Measurements from ENCODE around the gene BIVM.

Gene BIVM

DNA sequence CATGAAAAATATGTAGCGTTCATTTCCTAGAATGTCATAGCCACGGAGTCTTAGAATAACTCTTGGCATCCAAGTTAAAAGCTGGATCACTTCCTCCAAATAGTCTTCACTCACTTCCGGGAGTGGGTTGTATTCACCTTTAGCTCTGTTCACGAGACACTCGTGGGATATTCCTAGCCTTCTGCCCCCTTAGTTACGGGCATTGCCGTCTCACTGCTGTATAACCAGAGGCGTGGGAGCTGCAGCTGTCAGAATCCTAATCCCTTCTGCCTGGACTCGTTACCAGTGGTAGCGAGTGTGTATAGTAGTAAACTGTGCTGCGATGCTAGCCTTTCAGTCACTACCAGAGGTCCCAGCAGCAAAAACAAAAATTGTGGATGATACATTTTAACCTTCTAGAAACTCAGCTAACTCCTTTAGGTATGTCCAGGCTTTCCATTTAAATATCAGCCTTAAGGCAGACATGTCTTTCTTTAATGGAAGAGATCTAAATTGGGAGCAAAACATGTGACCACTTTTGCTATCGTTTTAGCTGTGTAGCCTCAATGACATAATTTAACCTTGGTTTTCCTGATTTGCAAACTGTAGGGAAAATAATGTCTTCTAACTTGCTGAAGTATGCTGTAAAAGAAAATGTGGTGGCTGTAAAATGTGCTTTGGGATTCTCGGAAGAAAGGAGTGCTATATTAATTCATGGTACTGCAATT is 81.0 kb downstream of the BIVM start:
- no peaks in the 10 kb centered on the region for H3K9me3 Mint-ChIP-seq
- H3K27ac Mint-ChIP-seq, result no peak overlapping the region
- H3K27me3 Mint-ChIP-seq (ENCODE audit: low read depth, poor library complexity), result peaks cover 6% of the 10 kb centered on the region
- no peak overlapping the region for H3K4me3 Mint-ChIP-seq
- H3K4me1 Mint-ChIP-seq, result peaks cover 5% of the 10 kb centered on the region
- peaks cover 25% of the 10 kb centered on the region for H3K36me3 Mint-ChIP-seq (ENCODE audit: low read depth)
- no peak for TF ChIP-seq CTCF (IDR thresholded peaks at IDR 0.05)
- DNase-seq, result no peak

DNA sequence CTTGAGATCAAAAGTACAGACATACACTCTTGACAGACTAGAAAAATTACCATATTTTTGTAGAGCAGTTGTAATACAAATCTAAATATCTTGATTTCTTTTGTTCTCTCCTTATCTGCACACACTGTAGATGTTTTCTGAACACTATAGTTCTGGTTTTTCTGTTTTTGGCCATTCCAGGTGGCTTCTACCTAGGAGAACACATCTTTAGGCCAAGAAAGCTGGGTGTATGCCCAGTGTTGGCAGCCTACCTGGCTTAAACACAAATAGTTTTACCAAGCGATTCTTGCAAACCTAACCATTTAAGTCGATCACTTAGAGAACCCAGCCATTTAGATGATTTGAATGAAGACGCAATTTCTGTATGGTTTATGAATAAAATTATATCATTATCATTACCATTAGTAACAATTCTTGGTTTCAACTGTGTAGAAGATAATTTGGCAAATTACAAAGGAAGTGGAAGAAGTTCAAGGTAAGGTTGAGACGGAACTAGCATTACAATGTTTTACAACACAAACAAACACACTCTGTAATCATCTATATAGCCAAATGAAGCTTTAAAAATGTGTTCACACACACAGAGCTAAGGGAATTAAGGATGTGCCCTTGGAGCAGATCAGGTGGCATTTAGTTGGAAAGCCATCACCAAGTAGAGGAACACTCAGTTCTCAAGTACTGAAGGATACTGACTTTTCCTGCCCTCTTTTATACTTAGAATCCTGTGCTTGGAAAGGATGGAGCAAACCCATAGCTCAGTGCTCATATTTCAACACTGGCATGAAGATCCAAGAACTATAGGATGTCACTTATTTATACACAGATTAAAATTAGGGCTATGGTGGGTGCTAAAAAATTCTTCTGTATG is 83.1 kb downstream of the BIVM start:
- peaks cover 5% of the 10 kb centered on the region for H3K36me3 Mint-ChIP-seq (ENCODE audit: low read depth)

More for the DNA sequence above, 83.1 kb downstream of the BIVM start:
- no peak for TF ChIP-seq CTCF (IDR thresholded peaks at IDR 0.05)
- DNase-seq, result no peak
- peaks cover 5% of the 10 kb centered on the region for H3K4me1 Mint-ChIP-seq
- no peaks in the 10 kb centered on the region for H3K9me3 Mint-ChIP-seq
- peaks cover 12% of the 10 kb centered on the region for H3K27me3 Mint-ChIP-seq (ENCODE audit: low read depth, poor library complexity)
- no peak overlapping the region for H3K4me3 Mint-ChIP-seq
- no peak overlapping the region for H3K27ac Mint-ChIP-seq
